OCI-LY1 (cell line): ENCODE measurements around the gene CRHBP.

Source experiments
- H2AFZ ChIP-seq: fragments of 200-600 bp; sonication (generic), shearing (Covaris generic); 2 replicates; pipeline ENCODE4 v1.6.0; 2014; ENCODE audit warnings: antibody characterized with exemption, mild to moderate bottlenecking, low read length
- H3F3A ChIP-seq: fragments of 200-600 bp; sonication (generic), shearing (Covaris generic); 2 replicates; pipeline ENCODE4 v1.6.0; 2014; ENCODE audit warnings: mild to moderate bottlenecking, antibody characterized with exemption, low read length, moderate library complexity; ENCODE audit not compliant: insufficient read depth
- H3K27ac ChIP-seq: fragments of 200-600 bp; sonication (generic); 2 replicates; pipeline ENCODE4 v1.5.1; 2014; ENCODE audit warnings: low read length, mixed run types, mild to moderate bottlenecking, low read depth; ENCODE audit not compliant: poor library complexity, severe bottlenecking
- H3K27me3 ChIP-seq: fragments of 200-600 bp; sonication (generic); 2 replicates; pipeline ENCODE4 v1.6.0; 2014; ENCODE audit warnings: antibody characterized with exemption, mild to moderate bottlenecking, low read length, moderate library complexity; ENCODE audit not compliant: insufficient read depth
- H3K36me3 ChIP-seq: fragments of 200-600 bp; sonication (generic); 2 replicates; pipeline ENCODE4 v1.6.1; 2014; ENCODE audit warnings: mild to moderate bottlenecking, antibody characterized with exemption, low read length, moderate library complexity, mixed read lengths; ENCODE audit not compliant: insufficient read depth
- H3K4me1 ChIP-seq: fragments of 200-600 bp; sonication (generic); 2 replicates; pipeline ENCODE4 v1.5.1; 2014; ENCODE audit warnings: mild to moderate bottlenecking, low read length, moderate library complexity; ENCODE audit not compliant: insufficient read depth, severe bottlenecking
- H3K4me2 ChIP-seq: fragments of 200-600 bp; sonication (generic), shearing (Covaris generic); 2 replicates; pipeline ENCODE4 v1.6.1; 2014; ENCODE audit warnings: low read length
- H3K4me3 ChIP-seq: fragments of 200-600 bp; sonication (generic); 2 replicates; pipeline ENCODE4 v1.5.1; 2014; ENCODE audit warnings: low read length, low read depth, mild to moderate bottlenecking, mixed read lengths; ENCODE audit not compliant: poor library complexity, severe bottlenecking
- H3K79me2 ChIP-seq: fragments of 200-600 bp; shearing (Covaris generic); 2 replicates; pipeline ENCODE4 v1.6.1; 2016; ENCODE audit warnings: mixed run types, low read length, mixed read lengths; ENCODE audit not compliant: insufficient read depth
- H3K9ac ChIP-seq: fragments of 200-600 bp; sonication (generic), shearing (Covaris generic); 2 replicates; pipeline ENCODE4 v1.6.1; 2014; ENCODE audit warnings: mild to moderate bottlenecking, low read length, mixed read lengths
- H3K9me2 ChIP-seq: fragments of 200-600 bp; sonication (generic), shearing (Covaris generic); 2 replicates; pipeline ENCODE4 v1.6.1; 2014; ENCODE audit warnings: low read depth, mild to moderate bottlenecking, low read length, mixed read lengths
- H3K9me3 ChIP-seq: fragments of 200-600 bp; shearing (Covaris generic); 2 replicates; pipeline ENCODE4 v1.6.1; 2014; ENCODE audit warnings: low read length, mixed read lengths
- H4K20me1 ChIP-seq: fragments of 200-600 bp; sonication (generic), shearing (Covaris generic); 2 replicates; pipeline ENCODE4 v1.6.0; 2016; ENCODE audit warnings: mild to moderate bottlenecking, low read length; ENCODE audit not compliant: insufficient read depth
- CTCF ChIP-seq: fragments of 200-600 bp; sonication (generic), shearing (Covaris generic); IDR thresholded peaks from 2 replicates; pipeline ENCODE4 v1.5.1; 2017; ENCODE audit warnings: mild to moderate bottlenecking, antibody characterized with exemption, low read length, moderate library complexity, mixed read lengths
- EZH2 ChIP-seq: fragments of 200-600 bp; sonication (generic), shearing (Covaris generic); IDR thresholded peaks from 2 replicates; pipeline ENCODE4 v1.8.0; 2017; ENCODE audit warnings: borderline replicate concordance, mixed run types, mild to moderate bottlenecking, antibody characterized with exemption, low read length, moderate library complexity, mixed read lengths

Gene CRHBP

GRCh38 chr5:76958991-76959767 is 6.3 kb downstream of the CRHBP start:
- Histone ChIP-seq H3K9me2 (no peaks in the 10 kb centered on the region), H3K9me3 (no peaks in the 10 kb centered on the region), H3K36me3 (peaks cover 80% of the 10 kb centered on the region), H3K79me2 (no peaks in the 10 kb centered on the region), H3K27me3 (no peaks in the 10 kb centered on the region), H2AFZ (no peak overlapping the region), H3K4me3 (no peak overlapping the region), H3K4me1 (no peaks in the 10 kb centered on the region), H3K4me2 (no peak overlapping the region), H4K20me1 (no peaks in the 10 kb centered on the region), H3F3A (no peaks in the 10 kb centered on the region), H3K9ac (no peak overlapping the region), H3K27ac (no peak overlapping the region)
- TF ChIP-seq CTCF (no peak), EZH2 (no peak)

- TF ChIP-seq CTCF: no peak
- no peak for TF ChIP-seq EZH2
- H3K4me2 ChIP-seq: no peak overlapping the region
- no peaks in the 10 kb centered on the region for H3K9me3 ChIP-seq
- peaks cover 79% of the 10 kb centered on the region for H3K36me3 ChIP-seq
- H4K20me1 ChIP-seq: no peaks in the 10 kb centered on the region
- H3K27me3 ChIP-seq: no peaks in the 10 kb centered on the region
- no peak overlapping the region for H3K4me3 ChIP-seq
- H2AFZ ChIP-seq: no peak overlapping the region
- no peak overlapping the region for H3K9ac ChIP-seq
- H3K9me2 ChIP-seq: no peaks in the 10 kb centered on the region
- no peak overlapping the region for H3K27ac ChIP-seq
- H3K79me2 ChIP-seq: no peaks in the 10 kb centered on the region
- no peaks in the 10 kb centered on the region for H3K4me1 ChIP-seq
- H3F3A ChIP-seq: no peaks in the 10 kb centered on the region
These were observed 7.3 kb downstream of the CRHBP start for GRCh38 chr5:76960004-76960625.

- peaks cover 73% of the 10 kb centered on the region for H3K36me3 ChIP-seq
- TF ChIP-seq EZH2 (no peak), CTCF (no peak)
These were observed 11.2 kb downstream of the CRHBP start for GRCh38 chr5:76964060-76964459.

More at GRCh38 chr5:76964060-76964459, 11.2 kb downstream of the CRHBP start:
- no peaks in the 10 kb centered on the region for H3K4me1 ChIP-seq
- H3F3A ChIP-seq: no peaks in the 10 kb centered on the region
- no peaks in the 10 kb centered on the region for H3K9me2 ChIP-seq
- H4K20me1 ChIP-seq: no peaks in the 10 kb centered on the region
- no peaks in the 10 kb centered on the region for H3K79me2 ChIP-seq
- H2AFZ ChIP-seq: no peak overlapping the region
- H3K4me2 ChIP-seq: no peak overlapping the region
- no peak overlapping the region for H3K9ac ChIP-seq
- no peak overlapping the region for H3K4me3 ChIP-seq
- H3K27me3 ChIP-seq: no peaks in the 10 kb centered on the region
- H3K27ac ChIP-seq: no peak overlapping the region
- H3K9me3 ChIP-seq: no peaks in the 10 kb centered on the region
